Measurements from ENCODE around the gene NBR1. TPM values are rescaled to one million over a fixed set of nuclear protein-coding genes. Genes with fewer than 3 reads are reported as not detected.
"Not testable (repeated sequence)": the region's sequence is repeated elsewhere in the genome, so short reads cannot be mapped to it uniquely, and the experiment has no call there.

The NBR1 gene
- total RNA-seq, 1 experiment from 2014 or later, result 40.3 TPM

- Histone ChIP-seq H3K4me1 (no peaks in the 10 kb centered on the region), H3K27ac (no peak overlapping the region), H3K4me3 (no peak overlapping the region), H3K36me3 (no peaks in the 10 kb centered on the region), H3K9me3 (replicated peaks) (no peaks in the 10 kb centered on the region), H3K27me3 (no peaks in the 10 kb centered on the region)
- no peak for DNase-seq
Observed at GRCh38 chr17:43142153-43142552, 28.9 kb upstream of the NBR1 start.

- Histone ChIP-seq H3K9me3 (replicated peaks) (no peaks in the 10 kb centered on the region), H3K4me1 (no peaks in the 10 kb centered on the region), H3K4me3 (no peak overlapping the region), H3K36me3 (no peaks in the 10 kb centered on the region), H3K27ac (no peak overlapping the region), H3K27me3 (no peaks in the 10 kb centered on the region)
- DNase-seq, result no peak
Observed at GRCh38 chr17:43143201-43143600, 27.8 kb upstream of the NBR1 start.

- no peaks in the 10 kb centered on the region for H3K9me3 ChIP-seq (replicated peaks)
- H3K36me3 ChIP-seq, result no peaks in the 10 kb centered on the region
- no peak overlapping the region for H3K27ac ChIP-seq
- no peaks in the 10 kb centered on the region for H3K4me1 ChIP-seq
- H3K27me3 ChIP-seq, result no peaks in the 10 kb centered on the region
- H3K4me3 ChIP-seq, result no peak overlapping the region
- no peak for DNase-seq
Observed at GRCh38 chr17:43146649-43147048, 24.4 kb upstream of the NBR1 start.

- Histone ChIP-seq H3K27me3 (no peaks in the 10 kb centered on the region), H3K36me3 (no peaks in the 10 kb centered on the region), H3K9me3 (replicated peaks) (peaks cover 4% of the 10 kb centered on the region), H3K4me1 (no peaks in the 10 kb centered on the region), H3K27ac (no peak overlapping the region), H3K4me3 (no peak overlapping the region)
- DNase-seq, result no peak
Observed at GRCh38 chr17:43151880-43152456, 19.0 kb upstream of the NBR1 start.

- not testable (repeated sequence) for H3K27ac ChIP-seq; H3K9me3 ChIP-seq (replicated peaks); H3K27me3 ChIP-seq; H3K4me3 ChIP-seq; DNase-seq; H3K36me3 ChIP-seq; H3K4me1 ChIP-seq
Observed at GRCh38 chr17:43153197-43153835, 17.7 kb upstream of the NBR1 start.

GRCh38 chr17:43155666-43156065 is 15.3 kb upstream of the NBR1 start:
- Histone ChIP-seq H3K36me3 (no peaks in the 10 kb centered on the region), H3K4me1 (no peaks in the 10 kb centered on the region), H3K4me3 (no peak overlapping the region), H3K27me3 (no peaks in the 10 kb centered on the region), H3K9me3 (replicated peaks) (peaks cover 4% of the 10 kb centered on the region), H3K27ac (no peak overlapping the region)
- no peak for DNase-seq

- not testable (repeated sequence) for H3K27ac ChIP-seq; H3K4me3 ChIP-seq; H3K4me1 ChIP-seq; H3K9me3 ChIP-seq (replicated peaks); H3K36me3 ChIP-seq; DNase-seq; H3K27me3 ChIP-seq
Observed at GRCh38 chr17:43159232-43159631, 11.8 kb upstream of the NBR1 start.

GRCh38 chr17:43159957-43160356 is 11.1 kb upstream of the NBR1 start:
- H3K9me3 ChIP-seq (replicated peaks); H3K27ac ChIP-seq; H3K4me1 ChIP-seq; H3K4me3 ChIP-seq; H3K36me3 ChIP-seq; DNase-seq; H3K27me3 ChIP-seq: not testable (repeated sequence)

GRCh38 chr17:43165971-43166370 is 5.0 kb upstream of the NBR1 start:
- not testable (repeated sequence) for H3K9me3 ChIP-seq (replicated peaks); H3K36me3 ChIP-seq; H3K27me3 ChIP-seq; H3K4me1 ChIP-seq; DNase-seq; H3K27ac ChIP-seq; H3K4me3 ChIP-seq

GRCh38 chr17:43169561-43170139 is 1.4 kb upstream of the NBR1 start:
- no peaks in the 10 kb centered on the region for H3K9me3 ChIP-seq (replicated peaks)
- H3K4me3 ChIP-seq, result peak overlapping the region; percentile 66
- peaks cover 6% of the 10 kb centered on the region for H3K4me1 ChIP-seq
- no peaks in the 10 kb centered on the region for H3K36me3 ChIP-seq
- peak overlapping the region; percentile 69; the same call in 1 of the 2 replicates for H3K27ac ChIP-seq
- no peaks in the 10 kb centered on the region for H3K27me3 ChIP-seq
- DNase-seq, result peak in 1 of 2 experiments; percentile 5

GRCh38 chr17:43170140-43170765 is 761 bp upstream of the NBR1 start:
- no peaks in the 10 kb centered on the region for H3K9me3 ChIP-seq (replicated peaks)
- peak; percentile 79 to 86 for DNase-seq
- no peaks in the 10 kb centered on the region for H3K27me3 ChIP-seq
- peaks cover 6% of the 10 kb centered on the region for H3K4me1 ChIP-seq
- H3K4me3 ChIP-seq, result peak overlapping the region; percentile 66
- H3K36me3 ChIP-seq, result no peaks in the 10 kb centered on the region
- H3K27ac ChIP-seq, result peak overlapping the region; percentile 69

- DNase-seq, result peak; percentile 46 to 71
- Histone ChIP-seq H3K4me3 (peak overlapping the region; percentile 66), H3K36me3 (peaks cover 5% of the 10 kb centered on the region; the same call in 1 of the 2 replicates), H3K27me3 (no peaks in the 10 kb centered on the region), H3K9me3 (replicated peaks) (no peaks in the 10 kb centered on the region), H3K4me1 (peaks cover 6% of the 10 kb centered on the region), H3K27ac (peak overlapping the region; percentile 69)
Observed at GRCh38 chr17:43171586-43172487, 823 bp downstream of the NBR1 start.

- Histone ChIP-seq H3K4me1 (peaks cover 6% of the 10 kb centered on the region), H3K4me3 (no peak overlapping the region), H3K27me3 (no peaks in the 10 kb centered on the region), H3K27ac (no peak overlapping the region), H3K9me3 (replicated peaks) (no peaks in the 10 kb centered on the region), H3K36me3 (peaks cover 6% of the 10 kb centered on the region; the same call in 1 of the 2 replicates)
- DNase-seq, result no peak
Observed at GRCh38 chr17:43175213-43176118, 4.5 kb downstream of the NBR1 start.

GRCh38 chr17:43176119-43176570 is 5.1 kb downstream of the NBR1 start:
- H3K9me3 ChIP-seq (replicated peaks), result no peaks in the 10 kb centered on the region
- no peak for DNase-seq
- H3K27me3 ChIP-seq, result no peaks in the 10 kb centered on the region
- peaks cover 6% of the 10 kb centered on the region for H3K4me1 ChIP-seq
- peaks cover 6% of the 10 kb centered on the region; the same call in 1 of the 2 replicates for H3K36me3 ChIP-seq
- no peak overlapping the region for H3K4me3 ChIP-seq
- H3K27ac ChIP-seq, result no peak overlapping the region
